Aorta (tissue), 5 donors: Measurements from ENCODE around the gene NAXD. TPM values are rescaled to one million over a fixed set of nuclear protein-coding genes. Genes with fewer than 3 reads are reported as not detected.

Source experiments
- ATAC-seq: fragments of 200-7000 bp; cut with Tn5 transposase; one replicate; pipeline ENCODE4 v1.9.1; 2022; ENCODE audit warnings: moderate library complexity; ENCODE audit not compliant: low FRiP score
- DNase-seq, 2 donors: peaks; one replicate each; pipeline ENCODE4 v3.0.0-alpha.2; 2020
- H3K27ac ChIP-seq, 2 donors: one replicate each; pipeline ENCODE4 v1.5.1; 2013; ENCODE audit warnings: low read length in 2 of 2, mild to moderate bottlenecking in 2 of 2, moderate library complexity in 2 of 2, control low read depth in 1 of 2, inconsistent platforms in 1 of 2, low read depth in 1 of 2
- H3K27me3 ChIP-seq, 2 donors: one replicate each; pipeline ENCODE4 v1.6.1; 2013; ENCODE audit warnings: control low read depth in 1 of 2, low read length in 1 of 2, mild to moderate bottlenecking in 1 of 2, moderate library complexity in 1 of 2; ENCODE audit not compliant: insufficient read depth in 2 of 2, control insufficient read depth in 1 of 2
- H3K36me3 ChIP-seq, 2 donors: one replicate each; pipeline ENCODE4 v1.6.1; 2013; ENCODE audit warnings: control low read depth in 1 of 2, low read length in 1 of 2, mild to moderate bottlenecking in 1 of 2; ENCODE audit not compliant: insufficient read depth in 2 of 2, control insufficient read depth in 1 of 2
- H3K4me1 ChIP-seq, 2 donors: one replicate each; pipeline ENCODE4 v1.6.1; 2013; ENCODE audit warnings: low read length in 2 of 2, control low read depth in 1 of 2, mild to moderate bottlenecking in 1 of 2, moderate library complexity in 1 of 2; ENCODE audit not compliant: insufficient read depth in 2 of 2, control insufficient read depth in 1 of 2
- H3K4me3 ChIP-seq, 2 donors: one replicate each; pipeline ENCODE4 v1.5.1; 2013; ENCODE audit warnings: low read length in 2 of 2, control low read depth in 1 of 2, mild to moderate bottlenecking in 1 of 2
- H3K9me3 ChIP-seq: one replicate; pipeline ENCODE4 v1.6.1; 2013; ENCODE audit warnings: mild to moderate bottlenecking, low read length; ENCODE audit not compliant: control insufficient read depth
- whole genome bisulfite sequencing, 2 donors: extraction: QIAGEN DNeasy Blood & Tissue Kit; methylation state at CpG; one replicate each; pipeline ENCODE4 v1.1.7; 2013; 5-methylcytosine and 5-hydroxymethylcytosine counted together
- intact Hi-C, 2 donors: fragments of 100-400 bp; cut with DNase I; formaldehyde crosslinking; loops; one replicate each; pipeline versions ENCODE4 v1.14.2 to v1.15.0; 2022
- polyA plus RNA-seq, 2 donors: library from polyadenylated mRNA; stranded (reverse); fragments of 200-250 nt; gene quantifications; one replicate each; pipeline ENCODE4 v1.2.3, GENCODE V29; 2013
- total RNA-seq, 2 donors: library from RNA; stranded (reverse); fragmentation: NEBNext Ultra II Directional; extraction: Animal tissue kit (Norgen Biotek cat#: 25700); gene quantifications; one replicate each; pipeline ENCODE4 v1.2.1, GENCODE V29; 2021
- donor health status: healthy with polysubstance abuse.
- donor health status: Bipolar disorder and iron deficiency.
- donor health status: DM: no; HTN: no; CAD: no.
- donor health status: DM: no; HTN: no; CAD: no.
- donor health status: DM: yes; HTN: yes; CAD: no.

The NAXD gene
- total and polyA plus RNA-seq, 4 donors: 20.7 to 47.0 (median 25.8) TPM

DNA sequence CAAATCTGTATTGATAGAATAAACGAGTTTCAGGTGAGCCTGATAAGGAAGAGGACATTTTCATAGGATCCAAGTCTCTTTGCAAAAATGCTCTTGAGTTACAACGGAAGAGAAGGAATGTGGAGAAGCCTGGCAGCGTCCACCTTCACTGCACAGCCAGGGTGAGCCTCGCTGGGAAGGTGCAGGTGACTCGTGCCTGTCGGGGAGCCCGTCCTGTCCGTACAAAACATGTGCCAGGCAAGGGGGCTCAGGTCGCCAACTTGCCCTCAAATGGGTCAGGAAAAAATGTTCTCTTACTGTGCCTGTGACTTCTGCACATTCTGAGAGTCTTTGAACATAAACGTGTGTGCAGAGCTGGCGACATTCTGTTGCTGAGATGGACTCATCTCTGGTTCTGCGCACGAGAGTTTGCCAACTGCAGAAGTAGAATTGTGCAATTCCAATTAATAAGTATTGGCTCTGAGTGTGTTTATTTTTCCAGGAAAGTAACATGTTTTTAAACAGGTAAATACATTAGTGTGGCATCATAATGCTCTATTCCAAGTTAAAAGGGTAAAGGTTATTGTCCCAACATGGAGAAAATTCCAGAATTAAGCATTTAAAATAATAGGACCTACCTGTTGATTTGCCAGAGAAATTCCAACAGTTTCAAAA lies 28.6 kb downstream of the NAXD start:
- Histone ChIP-seq H3K36me3 (peaks cover 0 to 2% of the 10 kb centered on the region in 2 donors), H3K4me3 (no peak overlapping the region), H3K27ac (no peak overlapping the region), H3K4me1 (no peaks in the 10 kb centered on the region), H3K9me3 (no peaks in the 10 kb centered on the region), H3K27me3 (no peaks in the 10 kb centered on the region)
- ATAC-seq: no peak
- intact Hi-C loops: no loop called here
- DNase-seq: no peak
- WGBS, 2 donors: 81 to 82% methylated on average over 13 of the region's 13 CpGs

DNA sequence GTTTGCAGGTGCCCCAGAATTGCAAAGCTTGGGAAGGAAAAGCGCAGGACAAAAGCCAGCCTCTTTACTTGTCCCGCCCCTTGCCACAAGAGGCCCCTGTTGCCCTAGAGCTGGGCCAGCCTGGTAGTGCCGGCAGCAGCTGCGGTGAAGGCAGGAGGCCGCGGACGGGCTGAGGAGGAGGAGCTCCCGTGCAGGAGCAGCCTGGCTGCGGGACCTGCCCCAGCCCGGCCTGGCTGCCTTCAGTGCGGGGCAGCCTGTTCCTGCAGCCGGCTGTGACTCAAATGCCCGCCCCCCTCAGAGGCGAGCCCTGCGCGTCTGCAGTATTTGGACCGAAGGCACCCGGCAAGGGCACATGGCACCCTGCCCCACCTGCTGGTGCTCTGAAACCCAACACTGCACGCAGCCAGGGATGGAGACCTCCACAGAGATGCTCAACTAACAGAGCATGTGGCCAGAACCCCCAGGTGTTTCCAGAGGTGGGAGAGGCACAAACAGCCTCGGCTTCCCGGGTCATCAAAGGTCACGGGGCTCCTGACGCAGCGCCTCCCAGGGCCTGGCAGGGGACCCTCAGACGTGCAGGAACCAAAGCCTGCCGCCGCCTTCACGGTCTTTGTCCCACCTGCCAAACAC lies 29.7 kb downstream of the NAXD start:
- WGBS, 2 donors: 25 to 26% methylated on average over 28 of the region's 28 CpGs
- Histone ChIP-seq H3K27ac (peak overlapping the region in 1 of 2 donors; percentile 5), H3K4me3 (no peak overlapping the region), H3K27me3 (no peaks in the 10 kb centered on the region), H3K4me1 (no peaks in the 10 kb centered on the region), H3K36me3 (peaks cover 0 to 2% of the 10 kb centered on the region in 2 donors), H3K9me3 (no peaks in the 10 kb centered on the region)
- ATAC-seq (peak; percentile 70), DNase-seq (peak; percentile 81 to 87)
- intact Hi-C loops: no loop called here

DNA sequence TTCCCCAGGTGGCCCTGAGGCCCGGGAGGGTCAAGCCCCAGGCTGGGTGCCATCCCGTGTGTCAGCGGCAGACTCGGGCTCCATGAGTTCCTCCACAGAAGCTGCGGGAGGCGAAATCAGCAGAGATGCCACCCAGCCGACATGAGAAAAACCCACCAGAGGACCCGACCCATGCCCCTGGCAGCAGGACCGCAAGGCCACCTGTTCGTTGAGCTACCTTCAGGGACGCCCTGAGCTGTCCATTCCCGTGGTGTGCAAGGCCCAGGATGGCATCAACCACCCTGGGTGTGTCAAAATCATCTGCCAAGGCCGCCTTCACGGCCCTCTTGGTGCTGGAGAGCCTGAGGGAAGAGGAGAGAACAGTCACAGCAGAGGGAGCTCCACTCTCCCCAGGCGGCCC lies 30.4 kb downstream of the NAXD start:
- no peaks in the 10 kb centered on the region for H3K27me3 ChIP-seq
- no peaks in the 10 kb centered on the region for H3K9me3 ChIP-seq
- H3K4me3 ChIP-seq: no peak overlapping the region
- H3K36me3 ChIP-seq: peaks cover 0 to 5% of the 10 kb centered on the region in 2 donors
- H3K4me1 ChIP-seq: no peaks in the 10 kb centered on the region
- ATAC-seq (no peak), DNase-seq (no peak)
- 83 to 84% methylated on average over 15 of the region's 15 CpGs for WGBS, 2 donors
- intact Hi-C loops: no loop called here
- H3K27ac ChIP-seq: no peak overlapping the region

DNA sequence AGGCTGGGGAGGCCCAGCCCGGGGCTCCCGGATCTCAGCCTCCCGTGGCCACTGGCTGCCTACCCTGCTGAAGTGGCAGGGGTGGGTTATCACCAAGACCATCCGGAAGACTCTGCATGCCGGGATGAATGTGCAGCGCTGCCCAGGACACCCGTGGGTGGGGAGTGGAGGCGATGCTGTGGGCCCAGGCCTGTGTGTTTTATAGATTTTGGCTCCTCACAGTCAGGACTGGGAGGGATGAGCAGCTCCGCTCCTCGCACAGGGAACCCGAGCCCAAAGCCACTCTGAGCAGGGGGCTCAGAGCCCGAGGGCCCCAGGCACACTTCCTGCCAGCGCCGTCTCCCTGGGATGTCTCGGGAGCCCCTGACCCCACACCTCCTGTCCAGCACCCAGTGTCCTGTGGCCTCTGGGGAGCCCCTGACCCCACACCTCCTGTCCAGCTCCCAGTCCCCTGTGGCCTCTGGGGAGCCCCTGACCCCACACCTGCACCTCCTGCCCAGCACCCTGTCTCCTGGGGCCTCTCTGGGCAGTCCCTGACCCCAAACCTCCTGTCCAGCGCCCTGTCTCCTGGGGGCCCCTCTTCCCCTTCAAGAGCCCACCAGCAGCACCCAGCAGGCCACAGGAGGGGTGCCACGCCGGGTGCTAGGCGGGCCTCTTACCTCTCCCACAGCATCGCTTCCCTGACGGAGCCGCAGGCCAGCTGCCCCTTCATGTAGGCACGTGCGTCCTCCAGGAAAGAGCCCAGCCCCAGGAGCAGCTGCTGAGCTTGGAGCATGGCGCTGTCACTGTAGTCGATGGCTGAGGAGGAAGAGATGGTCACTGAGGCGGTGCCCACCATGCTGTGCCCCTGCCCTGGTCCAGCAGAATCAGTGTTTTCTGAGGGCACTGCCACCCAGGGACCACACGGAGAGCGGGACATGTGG lies 31.4 kb downstream of the NAXD start:
- ATAC-seq (no peak), DNase-seq (no peak)
- Histone ChIP-seq H3K27ac (no peak overlapping the region), H3K9me3 (no peaks in the 10 kb centered on the region), H3K4me3 (no peak overlapping the region), H3K36me3 (peaks cover 0 to 7% of the 10 kb centered on the region in 2 donors), H3K27me3 (no peaks in the 10 kb centered on the region), H3K4me1 (no peaks in the 10 kb centered on the region)
- intact Hi-C loops: no loop called here
- 88 to 89% methylated on average over 27 to 29 of the region's 29 CpGs for WGBS, 2 donors

DNA sequence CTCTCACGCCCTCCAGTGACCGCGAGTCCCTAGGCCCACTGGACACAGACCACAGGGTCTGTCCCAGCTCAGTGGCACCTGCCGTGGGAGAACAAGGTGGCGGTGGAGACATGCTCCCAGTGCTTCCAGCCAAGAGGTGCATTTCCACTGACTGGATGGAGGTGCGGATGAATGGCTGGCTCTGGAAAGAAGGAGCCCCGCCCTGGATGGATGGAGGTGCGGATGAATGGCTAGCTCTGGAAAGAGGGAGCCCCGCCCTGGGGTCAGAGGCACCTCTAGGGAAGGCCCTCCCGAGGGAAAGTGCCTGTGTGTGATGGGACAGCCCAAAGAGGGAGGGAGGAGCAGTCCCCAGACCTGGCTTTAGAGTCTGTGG lies 32.0 kb downstream of the NAXD start:
- no peak for DNase-seq
- Histone ChIP-seq H3K9me3 (no peaks in the 10 kb centered on the region), H3K36me3 (peaks cover 0 to 7% of the 10 kb centered on the region in 2 donors), H3K27me3 (no peaks in the 10 kb centered on the region), H3K4me1 (no peaks in the 10 kb centered on the region), H3K27ac (no peak overlapping the region), H3K4me3 (no peak overlapping the region)
- intact Hi-C loops: no loop called here
- ATAC-seq: no peak
- WGBS, 2 donors: 81 to 85% methylated on average over 10 of the region's 10 CpGs

DNA sequence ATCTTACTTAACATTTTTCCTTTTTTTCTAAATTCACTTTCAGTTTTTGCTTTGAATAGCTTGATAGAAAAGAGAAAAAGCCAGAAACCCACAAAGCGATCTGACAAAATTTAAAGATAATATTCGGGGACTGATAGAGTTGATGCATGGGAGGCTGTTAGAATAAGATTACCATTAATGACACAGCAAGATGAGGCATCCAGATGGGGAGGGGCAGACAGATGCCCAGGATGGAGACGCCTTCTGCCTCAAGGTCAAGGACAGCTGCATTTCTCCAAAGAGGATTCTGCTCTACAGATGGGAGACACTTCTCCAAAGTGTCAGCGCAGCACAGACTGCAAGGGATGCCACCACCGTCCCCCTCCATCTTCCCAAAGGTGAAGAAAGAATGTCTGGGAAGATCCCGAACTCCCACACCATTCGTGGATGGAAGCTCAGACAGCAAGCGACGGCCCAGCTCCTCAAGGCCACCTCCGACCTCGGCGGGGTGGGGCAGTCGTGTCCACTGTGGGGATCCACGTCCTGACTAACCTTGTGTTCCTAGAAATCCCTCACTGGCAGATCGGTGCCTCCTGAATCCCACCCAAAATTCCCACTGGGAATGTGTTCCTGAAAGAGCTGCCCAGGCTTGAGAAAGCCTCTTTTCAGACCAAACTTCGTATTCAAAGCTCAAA lies 32.9 kb downstream of the NAXD start:
- 85 to 90% methylated on average over 16 of the region's 16 CpGs for WGBS, 2 donors
- intact Hi-C loops: no loop called here
- Histone ChIP-seq H3K4me3 (no peak overlapping the region), H3K9me3 (no peaks in the 10 kb centered on the region), H3K27ac (no peak overlapping the region), H3K36me3 (peaks cover 0 to 7% of the 10 kb centered on the region in 2 donors), H3K27me3 (no peaks in the 10 kb centered on the region), H3K4me1 (no peaks in the 10 kb centered on the region)
- DNase-seq: peak in 1 of 2 donors; percentile 66
- no peak for ATAC-seq

DNA sequence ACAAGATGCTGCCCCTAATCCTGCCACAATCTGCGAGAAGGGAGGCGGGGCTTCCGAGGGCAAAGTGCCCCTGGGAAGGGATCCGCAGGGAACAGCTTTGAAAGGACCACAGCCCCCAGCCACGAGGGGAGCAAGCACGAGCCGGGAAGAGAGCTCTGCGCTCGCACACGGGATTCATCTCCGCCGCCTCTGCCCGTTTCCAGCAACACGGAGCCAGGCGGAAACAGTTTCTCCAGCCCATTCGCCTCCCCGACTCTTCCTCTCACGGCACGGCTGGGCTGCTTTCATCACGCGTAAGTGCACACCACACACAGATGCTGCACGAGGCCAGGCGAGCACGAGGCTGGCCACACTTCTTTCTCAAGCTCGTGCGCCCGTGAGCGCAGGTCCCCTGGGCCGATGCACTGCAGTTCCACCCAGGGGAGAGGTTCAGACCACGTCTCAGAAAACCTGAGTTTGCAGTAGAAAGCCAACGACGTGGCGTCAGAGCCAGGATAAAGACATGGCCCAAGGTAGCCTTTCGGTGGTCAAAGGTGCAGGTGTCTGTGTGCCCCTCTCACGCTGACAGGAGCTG lies 33.6 kb downstream of the NAXD start:
- peak in 1 of 2 donors; percentile 67 for DNase-seq
- no peaks in the 10 kb centered on the region for H3K27me3 ChIP-seq
- intact Hi-C loops: no loop called here

DNA sequence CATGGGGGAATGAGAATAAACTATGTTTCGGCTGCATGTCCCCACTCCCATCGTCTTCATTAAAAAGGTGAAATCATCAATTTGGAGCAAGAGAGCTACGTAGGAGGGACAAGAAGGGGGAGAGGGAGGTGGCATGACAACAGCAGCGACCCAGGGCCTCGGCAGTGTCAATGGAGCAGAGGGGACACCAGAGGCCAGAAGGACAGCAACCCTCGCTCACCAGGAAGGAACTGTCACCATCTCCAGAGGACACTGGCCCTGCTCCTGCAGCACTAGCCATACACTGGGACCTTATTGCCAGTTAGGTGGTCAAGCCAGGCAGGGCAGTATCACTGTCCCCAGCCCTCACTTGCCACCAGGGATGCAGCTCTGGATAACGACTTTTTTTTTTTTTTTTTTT lies 34.2 kb downstream of the NAXD start:
- Histone ChIP-seq H3K4me1 (no peaks in the 10 kb centered on the region), H3K27me3 (no peaks in the 10 kb centered on the region), H3K36me3 (peaks cover 0 to 5% of the 10 kb centered on the region in 2 donors), H3K9me3 (no peaks in the 10 kb centered on the region), H3K4me3 (no peak overlapping the region), H3K27ac (no peak overlapping the region)
- intact Hi-C loops: no loop called here
- ATAC-seq: no peak
- WGBS, 2 donors: 79 to 87% methylated on average over 7 of the region's 7 CpGs
- peak in 1 of 2 donors; percentile 45 for DNase-seq

More for the DNA sequence above, 33.6 kb downstream of the NAXD start:
- Histone ChIP-seq H3K4me1 (no peaks in the 10 kb centered on the region), H3K27ac (no peak overlapping the region), H3K9me3 (no peaks in the 10 kb centered on the region), H3K4me3 (no peak overlapping the region), H3K36me3 (peaks cover 0 to 5% of the 10 kb centered on the region in 2 donors)
- ATAC-seq: no peak
- 87 to 89% methylated on average over 35 of the region's 35 CpGs for WGBS, 2 donors
